ENCODE data around the gene CDK4. TPM values are rescaled to one million over a fixed set of nuclear protein-coding genes. Genes with fewer than 3 reads are reported as not detected.
A peak's percentile ranks its signal among the peaks of the same experiment; 100 is the strongest.

CDK4 gene
- total and polyA plus RNA-seq, 10 donors: 34.3 to 77.8 (median 53.3) TPM

DNA sequence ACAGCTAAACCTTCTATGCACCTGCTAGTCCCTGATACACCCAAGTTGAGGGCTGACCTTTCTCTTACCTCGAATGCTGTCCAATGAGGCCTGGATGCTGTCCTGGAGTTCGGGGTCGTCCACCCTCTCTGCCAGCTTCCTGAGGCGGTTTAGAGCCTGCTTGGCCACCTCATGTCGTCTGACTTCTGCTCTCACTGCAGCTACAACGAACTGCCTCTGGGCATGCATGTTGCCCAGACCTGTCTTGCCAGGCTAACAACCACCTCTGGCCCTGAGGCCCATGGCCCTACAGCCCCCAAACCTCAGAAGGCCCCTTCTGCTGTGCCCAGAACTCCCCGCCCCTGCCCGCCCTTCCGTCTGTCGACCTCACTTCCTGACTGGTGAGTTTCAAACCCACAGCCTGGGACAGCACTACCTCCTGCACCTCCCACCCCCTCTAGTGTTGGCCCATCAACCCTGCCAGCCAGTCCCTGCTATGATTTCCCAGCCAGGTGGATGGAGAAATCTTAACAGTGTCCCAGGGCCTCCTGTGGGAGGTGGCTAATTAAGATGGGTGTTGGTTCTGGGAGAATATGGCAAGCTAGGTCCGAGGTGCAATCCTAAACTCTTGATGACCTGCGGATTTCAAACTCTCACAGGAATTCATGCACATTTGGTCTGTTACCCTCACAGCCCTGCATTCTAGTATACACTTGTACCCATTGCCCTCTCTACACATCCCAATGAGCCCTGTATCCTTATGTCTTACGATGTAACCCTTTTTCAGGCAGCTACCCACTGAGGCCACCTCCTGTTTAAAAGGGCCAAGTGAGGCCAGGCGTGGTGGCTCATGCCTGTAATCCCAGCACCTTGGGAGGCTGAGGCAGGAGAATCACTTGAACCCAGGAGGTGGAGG is 10.0 kb downstream of the CDK4 start:
- WGBS, 5 donors: 19 to 27% (median 26%) methylated on average over 14 of the region's 14 CpGs
- Histone ChIP-seq H3K27me3 (replicated peaks in 1 of 7) (peaks cover 0 to 31% (median 18%) of the 10 kb centered on the region in 7 donors), H3K27ac (peak overlapping the region; percentile 23 to 90 (median 82)), H3K4me1 (peaks cover 25 to 88% (median 72%) of the 10 kb centered on the region in 6 donors), H3K9me3 (no peaks in the 10 kb centered on the region), H3K36me3 (peaks cover 0 to 44% (median 16%) of the 10 kb centered on the region in 6 donors), H3K4me3 (peak overlapping the region; percentile 33 to 76 (median 54))
- peak; percentile 95 for DNase-seq
- TF ChIP-seq POLR2A (IDR thresholded peaks at IDR 0.05) (no peak), POLR2AphosphoS5 (IDR thresholded peaks at IDR 0.05) (peak; percentile 52 to 61 (median 56))
- TF ChIP-seq, protein P1, sequence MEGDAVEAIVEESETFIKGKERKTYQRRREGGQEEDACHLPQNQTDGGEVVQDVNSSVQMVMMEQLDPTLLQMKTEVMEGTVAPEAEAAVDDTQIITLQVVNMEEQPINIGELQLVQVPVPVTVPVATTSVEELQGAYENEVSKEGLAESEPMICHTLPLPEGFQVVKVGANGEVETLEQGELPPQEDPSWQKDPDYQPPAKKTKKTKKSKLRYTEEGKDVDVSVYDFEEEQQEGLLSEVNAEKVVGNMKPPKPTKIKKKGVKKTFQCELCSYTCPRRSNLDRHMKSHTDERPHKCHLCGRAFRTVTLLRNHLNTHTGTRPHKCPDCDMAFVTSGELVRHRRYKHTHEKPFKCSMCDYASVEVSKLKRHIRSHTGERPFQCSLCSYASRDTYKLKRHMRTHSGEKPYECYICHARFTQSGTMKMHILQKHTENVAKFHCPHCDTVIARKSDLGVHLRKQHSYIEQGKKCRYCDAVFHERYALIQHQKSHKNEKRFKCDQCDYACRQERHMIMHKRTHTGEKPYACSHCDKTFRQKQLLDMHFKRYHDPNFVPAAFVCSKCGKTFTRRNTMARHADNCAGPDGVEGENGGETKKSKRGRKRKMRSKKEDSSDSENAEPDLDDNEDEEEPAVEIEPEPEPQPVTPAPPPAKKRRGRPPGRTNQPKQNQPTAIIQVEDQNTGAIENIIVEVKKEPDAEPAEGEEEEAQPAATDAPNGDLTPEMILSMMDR (IDR thresholded peaks at IDR 0.05 in 8 of 11, conservative IDR thresholded peaks at IDR 0.05 in 3 of 11): peak; percentile 16 to 74 (median 63)
- intact Hi-C loops (cut with DNase I; ENCODE audit: low total_unique reads): no loop called here

DNA sequence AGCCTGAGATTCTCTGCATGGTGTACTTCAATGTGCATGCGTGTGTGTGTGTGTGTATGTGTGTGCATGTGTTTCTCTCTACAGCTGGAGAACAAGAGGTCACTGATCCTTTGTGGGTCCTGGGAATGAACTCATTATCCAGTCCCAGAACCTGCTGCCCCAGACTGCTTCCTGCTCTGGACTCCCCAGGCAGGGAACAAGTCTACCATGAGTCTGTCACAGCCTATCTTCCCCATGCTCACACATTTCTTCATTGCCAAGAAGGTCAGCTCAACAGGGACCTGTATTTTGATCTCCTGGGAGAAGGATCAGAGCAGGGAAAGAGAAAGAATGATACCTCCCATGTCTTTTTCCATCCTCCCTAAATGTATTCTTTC is 10.7 kb downstream of the CDK4 start:
- intact Hi-C loops (cut with DNase I; ENCODE audit: low total_unique reads): no loop called here
- DNase-seq: peak; percentile 51
- peak overlapping the region; percentile 33 to 76 (median 54) for H3K4me3 ChIP-seq
- H3K27ac ChIP-seq: peak overlapping the region; percentile 23 to 90 (median 82)
- peaks cover 32 to 95% (median 76%) of the 10 kb centered on the region in 6 donors for H3K4me1 ChIP-seq
- TF ChIP-seq POLR2A (IDR thresholded peaks at IDR 0.05) (no peak), POLR2AphosphoS5 (IDR thresholded peaks at IDR 0.05) (no peak)
- TF ChIP-seq, protein P1 (IDR thresholded peaks at IDR 0.05 in 8 of 11, conservative IDR thresholded peaks at IDR 0.05 in 3 of 11): no peak
- H3K36me3 ChIP-seq: peaks cover 0 to 44% (median 14%) of the 10 kb centered on the region in 6 donors
- WGBS, 5 donors: 0 to 25% (median 19%) methylated on average over 1 of the region's 1 CpG
- no peaks in the 10 kb centered on the region for H3K9me3 ChIP-seq
- peaks cover 0 to 37% (median 21%) of the 10 kb centered on the region in 7 donors for H3K27me3 ChIP-seq (replicated peaks in 1 of 7)

DNA sequence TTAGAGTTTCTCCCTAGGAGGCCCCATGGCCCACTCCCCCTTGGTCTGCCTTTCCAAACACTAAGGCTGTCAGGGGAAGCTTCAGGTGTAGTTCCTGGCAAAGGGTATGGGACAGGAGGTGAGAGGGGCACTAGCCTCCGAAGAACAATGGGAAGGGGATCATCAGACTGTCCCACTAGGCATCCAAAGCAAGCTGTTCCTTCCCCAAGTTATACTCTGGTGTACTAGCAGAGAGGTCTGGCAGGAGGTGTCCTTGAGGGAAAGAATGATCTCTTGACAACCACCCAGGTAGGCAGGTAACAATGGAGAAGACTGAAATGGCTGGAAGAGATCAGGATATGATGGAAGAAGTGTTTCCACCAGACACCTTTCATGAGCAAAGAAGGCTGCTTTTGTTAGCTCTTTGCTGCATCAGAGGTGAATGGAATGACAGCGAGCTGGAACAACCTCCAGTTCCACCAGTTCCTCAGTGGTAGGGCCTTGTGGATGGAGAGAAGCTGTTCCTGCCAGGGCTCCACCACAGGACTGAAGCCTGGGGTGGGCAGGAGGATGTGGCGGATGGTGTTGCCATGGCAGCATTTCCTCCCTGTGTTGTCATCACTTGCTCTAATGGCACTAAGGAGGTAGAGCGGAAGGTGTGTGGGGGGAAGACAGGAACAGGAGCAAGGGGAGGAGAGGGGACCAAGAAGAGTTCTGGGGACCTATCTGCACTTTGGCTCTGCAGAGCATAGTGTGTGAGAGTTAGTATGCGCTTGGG is 11.3 kb downstream of the CDK4 start:
- peak overlapping the region in 6 of 8 donors; percentile 79 to 90 (median 84) for H3K27ac ChIP-seq
- 23 to 35% (median 31%) methylated on average over 5 of the region's 5 CpGs for WGBS, 5 donors
- H3K27me3 ChIP-seq (replicated peaks in 1 of 7): peaks cover 0 to 43% (median 21%) of the 10 kb centered on the region in 7 donors
- peaks cover 28 to 95% (median 74%) of the 10 kb centered on the region in 6 donors for H3K4me1 ChIP-seq
- peak in 2 of 3 donors; percentile 78 for TF ChIP-seq POLR2AphosphoS5 (IDR thresholded peaks at IDR 0.05)
- TF ChIP-seq, protein P1 (IDR thresholded peaks at IDR 0.05 in 8 of 11, conservative IDR thresholded peaks at IDR 0.05 in 3 of 11): peak in 1 of 11 experiments; percentile 8
- TF ChIP-seq POLR2A (IDR thresholded peaks at IDR 0.05): no peak
- H3K4me3 ChIP-seq: peak overlapping the region; percentile 33 to 76 (median 54)
- no peaks in the 10 kb centered on the region for H3K9me3 ChIP-seq
- peaks cover 0 to 44% (median 14%) of the 10 kb centered on the region in 6 donors for H3K36me3 ChIP-seq
- peak; percentile 92 for DNase-seq
- intact Hi-C loops (cut with DNase I; ENCODE audit: low total_unique reads): no loop called here

Data from spleen (tissue), 11 donors.